Cerebellar cortex (tissue), 1 donor: Measurements from ENCODE around the gene PPP6R2.
"Not testable (repeated sequence)": the region's sequence is repeated elsewhere in the genome, so short reads cannot be mapped to it uniquely, and the experiment has no call there.

Experiments used
- DNase-seq: peaks from one replicate; pipeline ENCODE4 v3.0.0-alpha.2; 2015; ENCODE audit warnings: low spot score

The PPP6R2 gene

DNA sequence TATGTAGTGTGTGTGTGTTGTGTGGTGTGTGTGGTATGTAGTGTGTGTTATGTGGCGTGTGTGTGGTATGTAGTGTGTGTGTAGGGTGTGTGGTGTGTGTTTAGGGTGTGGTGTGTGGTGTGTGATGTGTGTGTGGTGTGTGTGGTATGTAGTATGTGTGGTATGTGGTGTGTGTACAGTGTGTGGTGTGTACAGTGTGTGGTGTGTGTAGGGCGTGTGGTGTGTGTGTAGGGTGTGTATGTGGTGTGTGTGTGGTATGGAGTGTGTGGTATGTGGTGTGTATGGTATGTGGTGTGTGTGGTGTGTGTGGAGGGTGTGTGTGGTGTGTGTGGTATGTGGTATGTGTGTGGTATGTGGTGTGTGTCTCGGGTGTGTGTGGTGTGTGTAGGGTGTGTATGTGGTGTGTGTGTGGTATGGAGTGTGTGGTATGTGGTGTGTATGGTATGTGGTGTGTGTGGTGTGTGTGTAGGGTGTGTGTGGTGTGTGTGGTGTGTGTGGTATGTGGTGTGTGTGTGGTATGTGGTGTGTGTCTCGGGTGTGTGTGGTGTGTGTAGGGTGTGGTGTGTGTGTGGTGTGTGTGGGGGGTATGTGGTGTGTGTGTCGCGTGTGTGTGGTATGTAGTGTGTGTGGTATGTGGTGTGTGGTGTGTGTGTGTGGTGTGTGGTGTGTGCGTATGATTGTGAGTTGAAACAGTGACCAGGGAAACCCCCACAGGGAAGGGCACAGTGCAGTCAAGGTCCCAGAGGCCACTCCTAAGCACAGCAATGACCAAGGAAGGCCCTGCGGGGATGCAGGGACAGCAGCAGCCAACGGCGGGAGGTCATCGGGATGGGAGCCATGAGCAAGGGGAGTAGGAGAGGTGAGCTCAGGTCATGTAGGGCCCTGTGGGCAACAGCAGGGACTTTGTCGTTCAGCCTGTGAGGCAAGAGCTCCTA lies 2.9 kb upstream of the PPP6R2 start:
- peak; percentile 46 for DNase-seq

- DNase-seq = peak; percentile 95
Measured at GRCh38 chr22:50341977-50342650, 1.0 kb upstream of the PPP6R2 start.

- no peak for DNase-seq
Measured at GRCh38 chr22:50343541-50343935, 411 bp downstream of the PPP6R2 start.

- DNase-seq = no peak
Measured at GRCh38 chr22:50346470-50346869, 3.3 kb downstream of the PPP6R2 start.

GRCh38 chr22:50347157-50347556 lies 4.0 kb downstream of the PPP6R2 start:
- DNase-seq = no peak

GRCh38 chr22:50348058-50348457 lies 4.9 kb downstream of the PPP6R2 start:
- no peak for DNase-seq

- DNase-seq = no peak
Measured at GRCh38 chr22:50356186-50356585, 13.1 kb downstream of the PPP6R2 start.

GRCh38 chr22:50357222-50357621 lies 14.1 kb downstream of the PPP6R2 start:
- DNase-seq = no peak

DNA sequence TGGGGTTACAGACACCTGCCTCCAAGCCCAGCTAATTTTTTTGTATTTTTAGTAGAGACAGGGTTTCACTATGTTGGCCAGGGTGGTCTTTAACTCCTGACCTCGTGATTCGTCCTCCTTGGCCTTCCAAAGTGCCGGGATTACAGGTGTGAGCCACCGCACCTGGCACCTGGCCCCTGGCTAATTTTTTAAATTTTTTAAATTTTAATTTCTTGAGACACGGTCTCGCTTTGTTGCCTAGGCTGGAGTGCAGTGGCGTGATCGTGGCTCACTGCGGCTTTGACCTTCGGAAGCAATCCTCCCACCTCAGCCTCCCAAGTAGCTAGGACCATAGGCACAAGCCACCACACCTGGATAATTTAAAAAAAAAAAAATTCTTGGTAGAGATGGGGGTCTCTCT lies 14.6 kb downstream of the PPP6R2 start:
- DNase-seq = no peak

DNA sequence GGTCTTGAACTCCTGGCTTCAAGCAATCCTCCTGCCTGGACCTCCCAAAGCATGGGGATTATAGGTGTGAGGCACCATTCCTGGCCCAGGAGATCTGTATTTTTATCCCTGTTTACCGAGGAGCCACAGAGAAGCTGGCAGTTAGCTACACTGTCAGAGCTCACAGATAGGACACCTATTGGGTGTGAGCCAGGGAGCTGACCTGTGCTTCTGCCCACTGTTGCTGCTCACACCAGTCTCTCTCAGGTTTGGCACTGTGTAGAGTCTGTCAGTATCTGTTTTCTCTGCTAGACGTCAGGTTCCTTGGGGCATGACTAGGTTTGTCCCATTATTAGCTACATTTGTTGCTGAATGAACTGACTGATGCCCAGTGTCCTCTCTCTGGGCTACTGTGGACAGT lies 17.5 kb downstream of the PPP6R2 start:
- peak; percentile 97 for DNase-seq

GRCh38 chr22:50361222-50361621 lies 18.1 kb downstream of the PPP6R2 start:
- no peak for DNase-seq

DNA sequence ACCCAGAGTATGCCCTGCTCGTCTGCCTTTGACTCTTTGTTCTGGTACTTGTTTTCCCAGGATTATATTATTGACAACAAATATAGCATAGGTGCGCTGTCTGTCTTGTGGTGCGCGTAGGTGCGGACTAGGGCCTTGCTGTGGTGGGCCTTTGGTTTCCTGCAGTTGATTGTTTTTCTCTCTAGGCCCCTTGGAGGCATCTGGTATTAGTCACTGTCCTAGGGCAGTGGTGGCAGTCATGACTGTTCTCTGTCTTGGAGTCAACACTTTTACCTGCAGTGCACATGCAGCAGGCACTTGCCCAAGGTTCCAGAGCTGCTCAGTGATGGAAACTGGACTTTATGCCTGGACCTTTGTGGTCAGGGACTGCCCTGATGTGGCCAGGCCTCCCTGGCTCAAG lies 18.6 kb downstream of the PPP6R2 start:
- no peak for DNase-seq

DNA sequence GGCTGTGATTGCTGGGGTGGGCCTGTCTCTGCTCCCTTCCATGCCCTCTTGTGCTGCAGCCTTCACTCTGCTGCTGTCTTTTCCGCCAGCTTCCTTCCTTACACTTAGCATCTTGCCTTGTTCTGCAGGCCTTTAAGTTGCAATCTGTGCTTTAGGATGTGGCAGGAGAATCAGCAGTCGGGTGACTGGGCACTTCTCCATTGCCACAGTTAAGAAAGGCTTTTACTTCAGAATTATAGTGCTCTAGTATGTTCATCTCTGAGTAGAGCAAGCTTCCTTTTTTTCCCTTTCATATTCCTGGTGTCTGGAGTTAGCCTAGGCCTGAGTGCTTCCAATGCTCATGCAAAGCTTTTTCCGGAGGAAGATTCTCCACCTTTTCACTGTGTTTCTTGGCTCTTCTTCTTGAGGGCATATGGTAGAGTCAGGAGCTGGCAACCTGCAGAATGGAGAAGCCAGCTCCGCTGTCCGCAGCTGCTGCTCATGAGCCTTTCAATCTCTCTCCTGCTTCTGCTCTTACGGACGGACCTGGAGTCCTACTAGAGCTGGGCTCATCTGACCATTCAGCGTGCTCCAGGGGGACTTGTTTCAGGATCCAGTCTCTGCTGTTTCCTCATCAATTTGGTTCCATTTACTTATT lies 20.2 kb downstream of the PPP6R2 start:
- peak; percentile 84 for DNase-seq

GRCh38 chr22:50363803-50364194 lies 20.7 kb downstream of the PPP6R2 start:
- not testable (repeated sequence) for DNase-seq

- peak; percentile 69 for DNase-seq
Measured at GRCh38 chr22:50367778-50368500, 24.8 kb downstream of the PPP6R2 start.

DNA sequence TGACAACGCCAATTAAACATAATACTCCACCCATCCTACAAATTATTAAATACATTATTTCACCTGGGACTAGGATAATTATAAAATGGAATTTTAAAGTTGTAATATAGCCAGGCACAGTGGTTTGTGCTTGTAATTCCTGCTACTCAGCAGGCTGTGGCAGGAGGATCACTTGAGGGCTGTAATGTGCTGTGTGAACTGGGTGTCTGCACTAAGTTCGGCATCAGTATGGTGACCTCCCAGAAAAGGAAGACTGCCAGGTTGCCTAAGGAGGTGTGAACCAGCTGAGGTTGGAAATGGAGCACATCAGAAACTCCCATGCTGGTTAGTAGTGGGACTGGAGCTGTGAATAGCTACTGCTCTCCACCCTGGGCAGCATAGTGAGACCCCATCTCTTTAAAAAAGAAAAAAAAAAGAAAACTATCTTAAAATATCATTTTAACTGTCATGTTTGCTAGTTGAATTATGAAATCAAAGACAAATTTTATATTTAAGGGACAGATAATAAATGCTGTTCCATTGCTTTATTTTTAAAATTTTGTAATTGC lies 28.0 kb downstream of the PPP6R2 start:
- no peak for DNase-seq

- no peak for DNase-seq
Measured at GRCh38 chr22:50376085-50376651, 33.0 kb downstream of the PPP6R2 start.

DNA sequence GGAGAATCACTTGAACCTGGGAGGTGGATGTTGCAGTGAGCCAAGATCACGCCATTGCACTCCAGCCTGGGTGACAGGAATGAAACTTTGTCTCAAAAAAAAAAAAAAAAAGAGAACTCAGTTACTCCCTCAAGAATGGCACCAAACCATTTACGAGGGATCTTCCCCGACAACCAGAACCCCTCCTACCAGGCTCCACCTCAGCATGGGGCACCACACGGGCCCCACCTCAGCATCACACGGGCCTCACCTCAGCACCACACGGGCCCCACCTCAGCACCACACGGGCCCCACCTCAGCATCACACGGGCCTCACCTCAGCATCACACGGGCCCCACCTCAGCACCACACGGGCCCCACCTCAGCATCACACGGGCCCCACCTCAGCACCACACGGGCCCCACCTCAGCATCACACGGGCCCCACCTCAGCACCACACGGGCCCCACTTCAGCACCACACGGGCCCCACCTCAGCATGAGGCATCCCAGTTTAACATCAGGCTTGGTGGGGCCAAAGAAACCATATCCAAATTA lies 38.0 kb downstream of the PPP6R2 start:
- not testable (repeated sequence) for DNase-seq

GRCh38 chr22:50396751-50397370 lies 53.7 kb downstream of the PPP6R2 start:
- no peak for DNase-seq

- DNase-seq = not testable (repeated sequence)
Measured at GRCh38 chr22:50397371-50398060, 54.4 kb downstream of the PPP6R2 start.
